Stimulated activated CD8-positive, alpha-beta memory T cell treated with anti-CD3 and anti-CD28 coated beads, Interleukin-15, amount 100 ng/mL, for 4 hours (primary cell): Measurements from ENCODE around the gene EDC3.
"Not testable (repeated sequence)": the region's sequence is repeated elsewhere in the genome, so short reads cannot be mapped to it uniquely, and the experiment has no call there.

ENCODE experiments used
- DNase-seq, 2 donors: peaks; one replicate each; pipeline ENCODE4 v3.0.0-alpha.2; 2020; ENCODE audit warnings: low read depth in 2 of 2

The EDC3 gene

GRCh38 chr15:74710319-74711094, 14.7 kb upstream of the EDC3 start:
- no peak for DNase-seq

GRCh38 chr15:74709892-74710291, 14.1 kb upstream of the EDC3 start:
- no peak for DNase-seq

- no peak for DNase-seq
Observed at GRCh38 chr15:74709011-74709410, 13.2 kb upstream of the EDC3 start.

GRCh38 chr15:74696808-74697207, 984 bp upstream of the EDC3 start:
- no peak for DNase-seq

GRCh38 chr15:74696398-74696729, 540 bp upstream of the EDC3 start:
- DNase-seq, result no peak

- no peak for DNase-seq
Observed at GRCh38 chr15:74692327-74692726, 3.5 kb downstream of the EDC3 start.

- no peak for DNase-seq
Observed at GRCh38 chr15:74683758-74684157, 12.1 kb downstream of the EDC3 start.

- no peak for DNase-seq
Observed at GRCh38 chr15:74682954-74683353, 12.9 kb downstream of the EDC3 start.

- DNase-seq, result no peak
Observed at GRCh38 chr15:74680456-74680855, 15.4 kb downstream of the EDC3 start.

- no peak for DNase-seq
Observed at GRCh38 chr15:74676801-74677200, 19.0 kb downstream of the EDC3 start.

GRCh38 chr15:74674161-74674560, 21.7 kb downstream of the EDC3 start:
- DNase-seq, result no peak

GRCh38 chr15:74669627-74670026, 26.2 kb downstream of the EDC3 start:
- no peak for DNase-seq

- DNase-seq, result no peak
Observed at GRCh38 chr15:74667975-74668374, 27.8 kb downstream of the EDC3 start.

GRCh38 chr15:74664670-74665069, 31.2 kb downstream of the EDC3 start:
- no peak for DNase-seq

GRCh38 chr15:74664028-74664616, 31.7 kb downstream of the EDC3 start:
- no peak for DNase-seq

GRCh38 chr15:74663303-74664027, 32.4 kb downstream of the EDC3 start:
- DNase-seq, result no peak

GRCh38 chr15:74662064-74662860, 33.6 kb downstream of the EDC3 start:
- no peak for DNase-seq

GRCh38 chr15:74661280-74661679, 34.5 kb downstream of the EDC3 start:
- not testable (repeated sequence) for DNase-seq

GRCh38 chr15:74657846-74658245, 38.0 kb downstream of the EDC3 start:
- no peak for DNase-seq

GRCh38 chr15:74656935-74657535, 38.8 kb downstream of the EDC3 start:
- DNase-seq, result no peak

GRCh38 chr15:74655424-74655823, 40.4 kb downstream of the EDC3 start:
- no peak for DNase-seq
